Measurements from ENCODE around the gene HS3ST4.

DNA sequence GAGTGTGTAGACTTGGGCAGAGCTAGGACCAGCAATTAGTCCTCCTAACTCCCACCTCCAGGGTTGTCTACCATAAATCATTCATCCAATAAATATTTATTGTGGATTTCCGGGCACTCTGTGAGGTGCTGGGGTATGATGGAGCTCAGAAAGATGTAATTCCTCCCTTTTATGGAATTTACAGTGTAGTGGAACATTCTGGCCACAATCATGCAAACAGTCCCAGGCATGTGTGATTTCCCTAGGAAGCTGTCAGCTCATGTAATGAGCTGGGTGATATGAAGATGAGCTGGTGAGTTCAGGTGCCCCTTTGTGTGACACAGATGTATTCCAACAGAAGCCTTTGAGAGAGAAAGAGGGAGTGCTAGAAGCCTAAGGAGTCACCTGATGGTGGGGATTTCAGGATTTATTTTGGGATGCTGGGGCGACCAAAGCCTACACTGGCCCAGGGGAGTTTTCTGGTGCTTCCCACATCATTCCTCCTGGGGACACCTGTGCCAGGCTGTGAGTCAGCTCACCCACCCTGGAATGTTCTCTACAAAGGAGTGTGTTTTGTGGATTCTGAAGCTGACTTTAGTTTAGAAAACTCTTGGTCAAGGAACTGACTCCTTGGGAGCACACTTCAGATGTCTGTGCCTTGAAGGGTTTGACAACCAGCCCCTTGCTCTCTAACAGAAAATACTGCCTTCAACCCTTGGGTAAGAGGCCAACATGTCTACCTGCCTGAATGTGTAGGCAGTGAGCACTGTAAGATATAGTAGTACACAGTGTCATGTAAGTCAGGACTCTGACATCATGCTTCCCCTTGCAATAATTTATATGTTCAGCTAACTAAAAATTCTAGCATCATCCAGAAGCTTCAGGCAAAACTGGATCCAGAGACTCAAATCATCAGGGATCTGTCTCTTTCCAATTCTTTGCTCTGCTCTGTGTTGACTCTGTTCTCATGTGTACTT, 42.9 kb downstream of the HS3ST4 start:
- no peak for TF ChIP-seq CTCF (IDR thresholded peaks at IDR 0.05)
- TF ChIP-seq POLR2A (IDR thresholded peaks at IDR 0.05) = no peak
